ENCODE results near the gene DOK5. TPM values are rescaled to one million over a fixed set of nuclear protein-coding genes. Genes with fewer than 3 reads are reported as not detected.

DOK5 gene
- total and polyA plus RNA-seq, 2 of the 4 experiments (the other 2 are of a cell fraction) = 2.8 to 3.9 TPM

DNA sequence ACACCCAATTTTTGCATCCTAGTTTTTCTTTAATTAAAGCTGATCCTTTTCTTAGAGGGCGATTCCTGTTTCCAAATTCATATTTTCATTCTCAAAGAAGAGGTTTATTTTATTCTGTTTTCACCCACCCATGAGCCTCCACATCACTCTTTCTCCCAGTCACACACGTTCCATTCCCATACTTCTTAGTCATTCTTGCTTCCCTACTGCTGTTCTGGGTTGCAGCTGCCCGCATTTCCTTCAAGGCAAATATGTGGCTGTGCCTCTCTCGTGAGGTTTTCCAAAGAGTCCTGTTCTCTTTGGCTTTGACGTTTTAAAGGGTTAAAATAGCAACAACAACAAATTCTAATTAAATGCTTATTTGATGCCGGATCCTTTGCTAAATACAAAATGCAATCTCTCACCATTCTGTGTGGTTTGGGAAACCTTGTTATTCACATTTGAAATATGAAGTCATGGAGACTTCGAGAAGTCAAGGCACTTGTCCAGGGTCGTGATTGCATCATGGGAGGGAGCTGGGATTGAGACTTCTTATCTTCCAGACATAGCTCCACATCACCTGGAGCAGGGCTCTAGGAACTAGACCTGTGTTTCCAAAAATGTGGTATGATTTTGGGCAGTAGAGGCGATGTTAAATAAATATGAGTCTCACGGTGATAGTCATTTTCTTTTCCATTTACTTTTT lies 126.6 kb downstream of the DOK5 start:
- ChIA-PET CTCF (no interaction called here), POLR2A (ENCODE audit: unreplicated experiment) (no interaction called here)
- no peak overlapping the region for H3K9ac ChIP-seq (ENCODE audit: low read depth, low read length)
- no peak overlapping the region for H3K14ac ChIP-seq (replicated peaks; ENCODE audit: low read depth, low read length)
- H4K8ac ChIP-seq (ENCODE audit: low read depth in 2 of 2, low read length in 2 of 2) = no peak overlapping the region
- no peak overlapping the region for H2BK20ac ChIP-seq (ENCODE audit: low read depth, low read length)
- H2BK5ac ChIP-seq (ENCODE audit: low read depth, low read length, poor library complexity, severe bottlenecking) = no peak overlapping the region
- H3K4me3 ChIP-seq (ENCODE audit: insufficient read depth, low read depth, low read length) = no peak overlapping the region
- H3K18ac ChIP-seq (ENCODE audit: low read depth, low read length) = no peak overlapping the region
- no peak overlapping the region for H3K4ac ChIP-seq (ENCODE audit: low read depth, low read length)
- no peaks in the 10 kb centered on the region for H4K20me1 ChIP-seq (ENCODE audit: insufficient read depth, low read length)
- no peak overlapping the region for H4K5ac ChIP-seq (ENCODE audit: low read depth, low read length)
- H2BK120ac ChIP-seq (ENCODE audit: low read depth, low read length) = no peak overlapping the region
- H3K36me3 ChIP-seq (ENCODE audit: control insufficient read depth, insufficient read depth, low read length) = no peaks in the 10 kb centered on the region
- H3K56ac ChIP-seq (ENCODE audit: extremely low read depth, insufficient read depth, low read length) = no peak overlapping the region
- no peaks in the 10 kb centered on the region; the same call in 1 of the 2 replicates for H3K9me3 ChIP-seq (ENCODE audit: control insufficient read depth, insufficient read depth, low read length)
- intact Hi-C loops (cut with micrococcal nuclease) (no loop called here), dilution Hi-C loops (cut with HindIII; ENCODE audit: low sequenced_read_pairs, unreplicated experiment) (no loop called here), in situ Hi-C loops (cut with MboI; ENCODE audit: low sequenced_read_pairs) (no loop called here)
- no peak overlapping the region for H4K91ac ChIP-seq (ENCODE audit: insufficient read depth, low read depth, low read length)
- H2BK15ac ChIP-seq (ENCODE audit: low read depth, low read length) = no peak overlapping the region
- H2AK5ac ChIP-seq (ENCODE audit: low read depth, low read length) = no peak overlapping the region
- H2AFZ ChIP-seq (replicated peaks; ENCODE audit: low read length, poor library complexity) = no peak overlapping the region
- no peaks in the 10 kb centered on the region for H3K79me1 ChIP-seq (ENCODE audit: low read depth in 1 of 2, low read length in 2 of 2)
- no peak overlapping the region for H2AK9ac ChIP-seq (replicated peaks; ENCODE audit: low read depth, low read length, poor library complexity)
- no peak for DNase-seq
- 75% methylated on average over 2 of the region's 10 CpGs; no CpG with 5 or more reads in 1 of the 2 experiments for WGBS, 2 experiments (ENCODE audit: extremely low coverage in 2 of 2, insufficient read length in 1 of 2)
- no peak for ATAC-seq (ENCODE audit: low read depth)
- no peak for TF ChIP-seq RCOR1 (IDR thresholded peaks at IDR 0.05; ENCODE audit: insufficient replicate concordance, low read length)
- TF ChIP-seq, protein P1, sequence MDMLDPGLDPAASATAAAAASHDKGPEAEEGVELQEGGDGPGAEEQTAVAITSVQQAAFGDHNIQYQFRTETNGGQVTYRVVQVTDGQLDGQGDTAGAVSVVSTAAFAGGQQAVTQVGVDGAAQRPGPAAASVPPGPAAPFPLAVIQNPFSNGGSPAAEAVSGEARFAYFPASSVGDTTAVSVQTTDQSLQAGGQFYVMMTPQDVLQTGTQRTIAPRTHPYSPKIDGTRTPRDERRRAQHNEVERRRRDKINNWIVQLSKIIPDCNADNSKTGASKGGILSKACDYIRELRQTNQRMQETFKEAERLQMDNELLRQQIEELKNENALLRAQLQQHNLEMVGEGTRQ (IDR thresholded peaks at IDR 0.05; ENCODE audit: low read depth, low read length) = no peak
- TF ChIP-seq, protein P2, sequence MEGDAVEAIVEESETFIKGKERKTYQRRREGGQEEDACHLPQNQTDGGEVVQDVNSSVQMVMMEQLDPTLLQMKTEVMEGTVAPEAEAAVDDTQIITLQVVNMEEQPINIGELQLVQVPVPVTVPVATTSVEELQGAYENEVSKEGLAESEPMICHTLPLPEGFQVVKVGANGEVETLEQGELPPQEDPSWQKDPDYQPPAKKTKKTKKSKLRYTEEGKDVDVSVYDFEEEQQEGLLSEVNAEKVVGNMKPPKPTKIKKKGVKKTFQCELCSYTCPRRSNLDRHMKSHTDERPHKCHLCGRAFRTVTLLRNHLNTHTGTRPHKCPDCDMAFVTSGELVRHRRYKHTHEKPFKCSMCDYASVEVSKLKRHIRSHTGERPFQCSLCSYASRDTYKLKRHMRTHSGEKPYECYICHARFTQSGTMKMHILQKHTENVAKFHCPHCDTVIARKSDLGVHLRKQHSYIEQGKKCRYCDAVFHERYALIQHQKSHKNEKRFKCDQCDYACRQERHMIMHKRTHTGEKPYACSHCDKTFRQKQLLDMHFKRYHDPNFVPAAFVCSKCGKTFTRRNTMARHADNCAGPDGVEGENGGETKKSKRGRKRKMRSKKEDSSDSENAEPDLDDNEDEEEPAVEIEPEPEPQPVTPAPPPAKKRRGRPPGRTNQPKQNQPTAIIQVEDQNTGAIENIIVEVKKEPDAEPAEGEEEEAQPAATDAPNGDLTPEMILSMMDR (conservative IDR thresholded peaks at IDR 0.05; ENCODE audit: low read depth, low read length) = no peak
- H3K27me3 ChIP-seq (ENCODE audit: control insufficient read depth, insufficient read depth, low read length) = no peaks in the 10 kb centered on the region
- H3K27ac ChIP-seq (ENCODE audit: insufficient read depth, low read length) = no peak overlapping the region
- no peaks in the 10 kb centered on the region for H3K9me1 ChIP-seq (ENCODE audit: insufficient read depth, low read length)
- BruUV-seq (replicated peaks) = no TSS peak
- no peak overlapping the region for H3K23ac ChIP-seq (ENCODE audit: low read depth, low read length)
- H3K4me1 ChIP-seq (ENCODE audit: control insufficient read depth, insufficient read depth, low read length) = no peaks in the 10 kb centered on the region
- H3K4me2 ChIP-seq (ENCODE audit: low read depth, low read length) = no peak overlapping the region
